Endothelial cell of umbilical vein (primary cell): ENCODE measurements around the gene CLIC4. TPM values are rescaled to one million over a fixed set of nuclear protein-coding genes. Genes with fewer than 3 reads are reported as not detected.

Experiments used
- BruUV-seq: library from RNA; stranded (reverse); fragments of 400-500 nt; replicated peaks from 2 replicates; lab custom pipeline; 2021; lab: Mats Ljungman, UMichigan
- CTCF ChIA-PET: fragments of 300-600, 350-600 bp; sonication (Branson Sonifier 250); formaldehyde crosslinking; loops from one replicate; lab custom pipeline; 2021; ENCODE audit warnings: antibody characterized with exemption, inconsistent platforms; lab: Charles Lee
- POLR2A ChIA-PET: fragments of 300-600, 350-600 bp; sonication (Branson Sonifier 250); formaldehyde crosslinking; loops from one replicate; lab custom pipeline; 2021; ENCODE audit warnings: antibody characterized with exemption, inconsistent platforms; lab: Charles Lee
- DNase-seq: peaks from one replicate; pipeline ENCODE4 v3.0.0-alpha.2; 2011; ENCODE audit warnings: low read depth, low spot score
- FAIRE-seq: peaks from 2 replicates; lab custom pipeline; 2011; peaks lifted over from hg19 to GRCh38; lab: Jason Lieb, UNC
- H2AFZ ChIP-seq: 2 replicates; pipeline ENCODE4 v1.6.0; 2012; ENCODE audit warnings: low read depth, low read length, control low read depth, inconsistent platforms
- H3K27ac ChIP-seq: 2 replicates; pipeline ENCODE4 v1.5.1; 2011; ENCODE audit warnings: low read depth, mild to moderate bottlenecking, control low read depth, low read length, moderate library complexity; ENCODE audit not compliant: insufficient read depth
- H3K27me3 ChIP-seq, 2 experiments: 2 replicates each; pipeline versions ENCODE4 v1.6.0 to v1.6.1; 2011; ENCODE audit warnings: low read length in 2 of 2, mixed read lengths in 1 of 2; ENCODE audit not compliant: control insufficient read depth in 2 of 2, insufficient read depth in 2 of 2
- H3K36me3 ChIP-seq, 2 experiments: 2 replicates in 1 of 2; 3 replicates in 1 of 2; pipeline ENCODE4 v1.5.1; 2011; ENCODE audit warnings: low read length in 2 of 2, mild to moderate bottlenecking in 1 of 2, moderate library complexity in 1 of 2; ENCODE audit not compliant: control insufficient read depth in 2 of 2, insufficient read depth in 2 of 2; ENCODE audit errors: extremely low read depth in 1 of 2
- H3K4me1 ChIP-seq: 3 replicates; pipeline ENCODE4 v1.5.1; 2011; ENCODE audit warnings: mild to moderate bottlenecking, low read length; ENCODE audit not compliant: control insufficient read depth, insufficient read depth; ENCODE audit errors: extremely low read depth
- H3K4me2 ChIP-seq: 2 replicates; pipeline ENCODE4 v1.6.1; 2011; ENCODE audit warnings: low read length, control low read depth, mixed read lengths; ENCODE audit not compliant: insufficient read depth
- H3K4me3 ChIP-seq, 3 experiments: fragments of 200-600 bp in 1 of 3; sonication (generic), shearing (Covaris generic) in 1 of 3; replicated peaks in 1 of 3; 2 replicates each; pipeline ENCODE4 v1.5.1; 2011 to 2016; ENCODE audit warnings: control low read depth in 3 of 3, low read length in 3 of 3, mild to moderate bottlenecking in 2 of 3, inconsistent platforms in 1 of 3, low read depth in 1 of 3, moderate library complexity in 1 of 3; ENCODE audit not compliant: insufficient read depth in 1 of 3
- H3K79me2 ChIP-seq: 2 replicates; pipeline ENCODE4 v1.6.0; 2012; ENCODE audit warnings: low read length, inconsistent platforms; ENCODE audit not compliant: control insufficient read depth, insufficient read depth
- H3K9ac ChIP-seq: replicated peaks from 2 replicates; pipeline ENCODE3; 2011; ENCODE audit warnings: low read length, control low read depth; ENCODE audit not compliant: insufficient read depth; ENCODE audit errors: extremely low read depth
- H3K9me1 ChIP-seq: replicated peaks from 3 replicates; pipeline ENCODE4 v1.6.0; 2011; ENCODE audit warnings: mild to moderate bottlenecking, low read length; ENCODE audit not compliant: control insufficient read depth, insufficient read depth; ENCODE audit errors: extremely low read depth
- H3K9me3 ChIP-seq: replicated peaks from 2 replicates; pipeline ENCODE4 v1.5.1; 2012; ENCODE audit warnings: low read length, inconsistent platforms; ENCODE audit not compliant: control insufficient read depth, insufficient read depth
- H4K20me1 ChIP-seq: replicated peaks from 2 replicates; pipeline ENCODE3; 2011; ENCODE audit warnings: mild to moderate bottlenecking, low read length; ENCODE audit not compliant: control insufficient read depth, insufficient read depth; ENCODE audit errors: extremely low read depth
- CTCF ChIP-seq, 2 donors: IDR thresholded peaks; 1 replicate in 1 of 2; 2 replicates in 1 of 2; pipeline ENCODE4 v1.5.1; 2011; ENCODE audit warnings: low read length in 2 of 2, mild to moderate bottlenecking in 2 of 2, moderate library complexity in 2 of 2, control low read depth in 1 of 2, inconsistent platforms in 1 of 2, low read depth in 1 of 2; ENCODE audit not compliant: insufficient read depth in 1 of 2; ENCODE audit errors: extremely low read depth in 1 of 2
- FOS ChIP-seq: IDR thresholded peaks from 2 replicates; pipeline ENCODE4 v1.6.1; 2011; ENCODE audit warnings: mild to moderate bottlenecking, low read length, moderate library complexity, borderline replicate concordance; ENCODE audit not compliant: insufficient read depth
- JUN ChIP-seq: IDR thresholded peaks from 2 replicates; pipeline ENCODE4 v1.6.1; 2011; ENCODE audit warnings: borderline replicate concordance, low read depth; ENCODE audit not compliant: insufficient read length, insufficient read depth
- MYC ChIP-seq: IDR thresholded peaks from one replicate; pipeline ENCODE4 v1.6.1; 2011; ENCODE audit warnings: mild to moderate bottlenecking, low read depth, low read length
- POLR2AphosphoS5 ChIP-seq: IDR thresholded peaks from 2 replicates; pipeline ENCODE4 v1.6.1; 2012; ENCODE audit warnings: low read depth, mild to moderate bottlenecking, control low read depth, low read length, moderate library complexity; ENCODE audit not compliant: insufficient read depth
- dilution Hi-C: fragments of 300-500 bp; cut with MboI; formaldehyde crosslinking; loops from one replicate; pipeline ENCODE4 v1.15.0; 2019; ENCODE audit warnings: low sequenced_read_pairs; ENCODE audit not compliant: extremely low pct_ligation_motif_present
- intact Hi-C: fragments of 100-400 bp; cut with micrococcal nuclease; formaldehyde crosslinking; loops from one replicate; pipeline ENCODE4 v1.10.0; 2022
- polyA plus RNA-seq, 4 experiments: library from polyadenylated mRNA; depleted of rRNA in 3 of 4; stranded (reverse) in 3 of 4; unstranded in 1 of 4; fragments of >200 nt; gene quantifications; 2 replicates each; pipeline versions ENCODE4 v1.2.1 to v1.2.3, GENCODE V29; 2011 to 2012; ENCODE audit warnings: missing spikeins in 1 of 4
- total RNA-seq: library from RNA; stranded (reverse); gene quantifications from 2 replicates; pipeline ENCODE4 v1.2.3, GENCODE V29; 2021

CLIC4 gene
- total and polyA plus RNA-seq, 2 donors (not counting 3 experiments of a cell fraction or from before 2014, with no cell fraction given), result 97.5 to 330 TPM

DNA sequence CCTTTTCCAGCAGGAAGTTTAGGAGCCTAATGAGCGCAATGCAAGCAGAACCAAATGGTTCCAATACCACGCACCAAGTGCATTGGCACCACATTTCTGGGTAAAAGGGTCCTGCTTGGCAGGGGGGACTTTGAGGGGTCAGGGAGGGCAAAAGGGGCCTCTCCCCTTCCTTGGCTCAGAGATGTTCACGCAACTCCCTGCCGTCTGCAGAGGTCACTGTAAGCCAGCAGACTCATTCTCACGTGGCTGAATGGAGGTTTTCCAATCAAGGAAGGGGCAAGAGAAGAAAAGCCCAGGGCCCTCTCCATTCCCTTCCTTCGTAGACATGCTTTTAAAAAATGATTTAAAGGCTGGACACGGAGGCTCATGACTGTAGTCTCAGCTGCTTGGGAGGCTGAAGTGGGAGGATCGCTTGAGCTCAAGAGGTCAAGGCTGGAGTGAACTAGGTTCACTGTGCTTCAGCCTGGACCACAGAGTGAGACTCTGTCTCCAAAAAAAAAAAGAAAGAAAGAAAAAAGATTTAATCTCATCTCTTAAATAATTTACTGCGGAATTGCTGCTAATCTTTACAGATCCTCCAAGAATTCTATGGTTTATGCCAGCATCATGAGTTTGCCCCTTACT, 104.5 kb downstream of the CLIC4 start:
- ChIA-PET POLR2A (interaction anchor here (0.6 to 2.1 kb wide), 2 partner anchors 105 to 252 kb away, joined by 5 to 6 read pairs; partner anchors contain the start of gene CLIC4), CTCF (interaction anchor here (0.6 to 5.5 kb wide), 7 partner anchors 13 to 251 kb away, joined by 3 to 37 read pairs (median 6); no protein-coding TSS in a partner anchor)
- Histone ChIP-seq H4K20me1 (no peaks in the 10 kb centered on the region), H3K9ac (no peak overlapping the region), H2AFZ (no peak overlapping the region), H3K27ac (no peak overlapping the region), H3K4me3 (no peak overlapping the region), H3K4me2 (no peak overlapping the region), H3K4me1 (peaks cover 23% of the 10 kb centered on the region), H3K9me3 (no peaks in the 10 kb centered on the region), H3K9me1 (no peaks in the 10 kb centered on the region), H3K36me3 (no peaks in the 10 kb centered on the region), H3K79me2 (no peaks in the 10 kb centered on the region), H3K27me3 (no peaks in the 10 kb centered on the region)
- FAIRE-seq (no peak), DNase-seq (peak; percentile 47)
- dilution Hi-C loops (no loop called here), intact Hi-C loops (loop anchor here (2.0 kb wide), 1 partner anchor 355 kb away; no protein-coding TSS in a partner anchor)
- no TSS peak for BruUV-seq
- TF ChIP-seq CTCF (IDR thresholded peaks at IDR 0.05; ENCODE audit: extremely low read depth in 1 of 2, insufficient read depth in 1 of 2, low read depth in 1 of 2, low read length in 2 of 2) (peak in 1 of 2 donors; percentile 26), POLR2AphosphoS5 (no peak)

DNA sequence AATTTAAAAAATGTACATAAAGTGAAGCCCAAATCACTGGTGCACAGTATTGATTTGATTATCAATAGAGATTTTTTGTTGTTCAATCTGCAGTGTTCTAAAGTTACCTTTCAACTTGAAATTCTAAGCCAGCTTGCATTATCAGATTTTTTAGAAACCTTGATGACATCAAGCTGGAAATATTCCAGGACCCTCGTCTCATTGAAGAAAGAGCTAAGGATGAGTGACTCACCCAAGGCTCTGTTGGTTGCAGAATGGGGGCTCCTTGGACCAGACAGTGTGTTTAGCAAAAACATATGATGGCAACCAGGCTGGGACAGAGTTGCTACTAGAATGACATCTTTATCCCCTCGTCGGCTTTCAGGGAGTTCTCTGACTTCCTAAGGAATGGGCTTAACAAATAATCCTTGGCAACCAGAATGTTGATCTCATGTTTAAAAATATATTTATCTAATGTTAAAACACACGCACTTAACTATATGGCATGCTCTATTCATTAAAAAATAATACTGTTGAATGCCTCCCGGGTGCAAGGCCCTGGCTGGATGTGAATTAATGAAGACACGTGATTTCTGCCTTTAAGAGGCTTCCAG, 105.2 kb downstream of the CLIC4 start:
- dilution Hi-C loops, result no loop called here
- peak; percentile 53 for DNase-seq
- CTCF ChIA-PET, result interaction anchor here (1.0 to 5.5 kb wide), 6 partner anchors 12 to 188 kb away, joined by 3 to 37 read pairs (median 7); no protein-coding TSS in a partner anchor

More for the DNA sequence above, 105.2 kb downstream of the CLIC4 start:
- intact Hi-C loops, result no loop called here
- POLR2A ChIA-PET, result interaction anchor here (2.1 kb wide), 1 partner anchor 105 kb away, joined by 5 read pairs; the partner anchor contains the start of gene CLIC4
- Histone ChIP-seq H3K9me1 (no peaks in the 10 kb centered on the region), H3K27me3 (no peaks in the 10 kb centered on the region), H3K27ac (no peak overlapping the region), H3K9me3 (no peaks in the 10 kb centered on the region), H3K79me2 (no peaks in the 10 kb centered on the region), H3K4me2 (no peak overlapping the region), H4K20me1 (no peaks in the 10 kb centered on the region), H2AFZ (no peak overlapping the region), H3K4me1 (peaks cover 23% of the 10 kb centered on the region), H3K9ac (no peak overlapping the region), H3K36me3 (no peaks in the 10 kb centered on the region), H3K4me3 (no peak overlapping the region)
- BruUV-seq, result no TSS peak
- TF ChIP-seq JUN, result peak; percentile 31
- TF ChIP-seq FOS, result peak; percentile 62
- TF ChIP-seq MYC, result no peak
- no peak for FAIRE-seq
